NCI-H524 treated with DMSO at 0.1 percent for 48 hours (cell line): ENCODE measurements around the gene GMPR2.
A peak's percentile ranks its signal among the peaks of the same experiment; 100 is the strongest.
"Not testable (repeated sequence)": the region's sequence is repeated elsewhere in the genome, so short reads cannot be mapped to it uniquely, and the experiment has no call there.

ENCODE experiments used
- DNase-seq: peaks from one replicate; lab custom pipeline; 2025; lab: John Stamatoyannopoulos, UW

GMPR2 gene

DNA sequence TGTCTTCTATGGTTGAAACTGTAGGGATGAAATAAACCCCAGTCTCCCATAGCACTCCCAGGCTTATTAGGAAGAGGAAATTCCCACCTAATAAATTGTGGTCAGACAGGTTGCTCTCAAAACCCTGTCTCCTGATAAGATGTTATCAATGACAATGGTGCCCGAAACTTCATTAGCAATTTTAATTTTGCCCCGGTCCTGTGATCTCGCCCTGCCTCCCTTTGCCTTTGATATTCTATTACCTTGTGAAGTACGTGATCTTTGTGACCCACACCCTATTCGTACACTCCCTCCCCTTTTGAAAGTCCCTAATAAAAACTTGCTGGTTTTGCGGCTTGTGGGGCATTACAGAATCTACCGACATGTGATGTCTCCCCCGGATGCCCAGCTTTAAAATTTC is 30.2 kb upstream of the GMPR2 start:
- not testable (repeated sequence) for DNase-seq

DNA sequence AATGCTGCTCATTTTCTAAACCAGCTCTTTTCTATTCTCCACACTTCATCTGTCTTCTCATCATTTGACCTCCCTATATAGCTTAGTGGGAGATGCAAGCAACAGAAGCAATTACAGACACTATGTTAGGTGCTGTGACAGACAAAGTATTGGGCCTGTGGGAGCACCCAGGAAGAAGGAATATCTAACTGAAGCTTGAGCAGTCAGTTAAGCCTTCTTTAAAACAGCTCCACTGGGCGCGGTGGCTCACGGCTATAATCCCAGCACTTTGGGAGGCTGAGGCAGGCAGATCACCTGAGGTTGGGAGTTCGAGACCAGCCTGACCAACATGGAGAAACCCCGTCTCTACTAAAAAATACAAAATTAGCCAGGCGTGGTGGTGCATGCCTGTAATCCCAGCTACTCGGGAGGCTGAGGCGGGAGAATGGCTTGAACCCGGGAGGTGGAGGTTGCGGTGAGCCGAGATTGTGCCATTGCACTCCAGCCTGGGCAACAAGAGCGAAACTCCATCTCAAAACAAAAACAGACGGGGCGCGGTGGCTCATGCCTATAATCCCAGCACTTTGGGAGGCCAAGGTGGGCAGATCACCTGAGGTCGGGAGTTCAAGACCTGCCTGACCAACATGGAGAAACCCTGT is 29.4 kb upstream of the GMPR2 start:
- not testable (repeated sequence) for DNase-seq

DNA sequence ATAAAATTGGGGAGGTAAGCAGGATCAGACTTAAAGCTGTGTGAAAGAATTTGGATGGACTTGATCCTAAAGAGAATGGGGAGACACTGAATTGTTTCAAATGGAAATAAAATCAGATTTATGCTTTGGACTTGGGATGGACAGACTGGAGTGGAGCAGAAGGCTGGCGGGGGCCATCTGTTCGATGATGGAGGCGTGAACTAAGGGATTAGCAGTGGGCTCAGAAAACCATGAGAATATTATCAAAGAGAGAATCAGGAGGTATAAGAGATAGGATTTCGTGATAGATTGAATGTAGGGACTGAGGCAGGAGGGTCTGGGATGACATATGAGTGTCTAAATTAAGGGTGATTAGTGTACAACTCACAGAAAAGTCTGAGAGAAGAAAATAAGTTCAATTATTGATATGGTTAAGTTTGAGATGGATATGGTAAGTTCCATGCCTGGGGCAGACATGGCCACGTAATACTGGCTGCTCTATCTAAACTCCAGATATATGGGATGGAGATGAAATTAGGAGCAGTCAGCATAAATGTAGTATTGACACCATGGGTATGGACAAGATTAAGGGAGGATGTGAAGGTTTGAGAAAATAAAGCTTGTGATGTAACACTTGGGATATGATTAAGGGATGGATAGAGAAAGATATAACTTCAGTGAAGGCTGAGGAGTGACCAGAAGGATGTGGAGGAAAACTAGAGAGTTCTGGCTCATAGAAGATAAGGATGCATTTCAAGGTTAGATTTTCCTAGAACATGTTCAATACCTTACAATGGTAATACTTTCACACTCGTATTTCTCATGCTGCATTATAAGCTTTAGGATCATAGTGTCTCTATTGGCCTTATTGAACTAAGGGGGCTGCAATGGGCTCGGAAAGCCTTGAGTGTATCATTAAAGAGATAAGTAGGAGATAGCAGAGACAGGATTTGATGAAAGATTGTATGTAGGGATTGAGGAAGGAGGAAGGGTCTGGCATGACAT is 28.3 kb upstream of the GMPR2 start:
- peak; percentile 67 for DNase-seq

DNA sequence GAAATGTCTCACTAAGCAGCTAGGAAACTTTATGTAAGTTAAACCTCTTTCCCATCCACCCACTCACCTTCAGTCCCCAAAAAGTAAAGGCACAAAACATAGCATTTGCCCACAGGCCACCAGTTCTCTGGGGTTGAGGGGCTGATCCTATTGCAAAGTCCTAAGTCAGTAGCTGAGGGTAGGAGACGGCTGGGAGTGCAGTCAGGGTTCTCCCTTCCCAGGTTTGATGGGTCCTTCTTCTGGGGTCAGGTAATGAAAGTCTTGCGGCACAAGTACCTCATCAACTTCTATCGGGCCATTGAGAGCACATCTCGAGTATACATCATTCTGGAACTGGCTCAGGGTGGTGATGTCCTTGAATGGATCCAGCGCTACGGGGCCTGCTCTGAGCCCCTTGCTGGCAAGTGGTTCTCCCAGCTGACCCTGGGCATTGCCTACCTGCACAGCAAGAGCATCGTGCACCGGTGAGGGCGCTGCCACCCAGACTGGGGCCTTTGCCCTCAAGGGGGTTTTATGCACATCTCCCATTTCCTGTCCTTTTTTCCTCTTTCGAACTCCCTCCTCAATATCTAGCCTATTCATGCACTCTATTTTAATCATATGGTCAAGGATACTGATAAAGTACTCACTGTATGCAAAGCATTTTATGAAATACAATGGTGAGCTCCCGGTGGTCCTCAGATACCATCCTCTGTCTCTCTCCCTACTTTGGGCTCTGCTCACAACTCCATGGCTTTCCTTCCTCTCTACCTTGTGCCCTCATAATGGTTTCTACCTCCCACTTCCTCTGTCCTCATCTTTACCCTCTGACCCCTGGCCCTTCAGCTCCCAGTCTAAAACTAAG is 26.2 kb upstream of the GMPR2 start:
- no peak for DNase-seq

DNA sequence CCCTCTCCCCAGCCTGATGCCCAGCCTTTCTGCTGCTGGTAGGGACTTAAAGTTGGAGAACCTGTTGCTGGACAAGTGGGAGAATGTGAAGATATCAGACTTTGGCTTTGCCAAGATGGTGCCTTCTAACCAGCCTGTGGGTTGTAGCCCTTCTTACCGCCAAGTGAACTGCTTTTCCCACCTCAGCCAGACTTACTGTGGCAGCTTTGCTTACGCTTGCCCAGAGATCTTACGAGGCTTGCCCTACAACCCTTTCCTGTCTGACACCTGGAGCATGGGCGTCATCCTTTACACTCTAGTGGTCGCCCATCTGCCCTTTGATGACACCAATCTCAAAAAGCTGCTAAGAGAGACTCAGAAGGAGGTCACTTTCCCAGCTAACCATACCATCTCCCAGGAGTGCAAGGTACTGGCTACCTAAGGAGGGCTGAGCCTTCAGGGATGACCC is 25.6 kb upstream of the GMPR2 start:
- no peak for DNase-seq

DNA sequence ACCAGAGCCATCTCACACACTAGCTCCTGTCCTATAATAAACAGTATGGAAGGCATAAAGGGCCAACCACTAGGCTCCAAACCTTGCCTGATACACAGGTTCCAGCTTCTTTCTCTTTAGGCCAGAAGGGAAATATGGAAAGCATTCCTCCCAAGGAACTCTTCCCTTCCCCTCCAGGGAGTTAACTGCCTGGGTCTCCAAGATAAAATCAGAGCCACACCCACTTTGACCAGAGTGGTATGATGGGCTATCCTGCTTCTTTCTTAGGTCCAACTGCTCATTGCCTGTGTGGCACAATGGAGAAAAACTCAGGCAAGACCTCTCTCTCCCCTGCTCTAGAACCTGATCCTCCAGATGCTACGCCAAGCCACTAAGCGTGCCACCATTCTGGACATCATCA is 25.1 kb upstream of the GMPR2 start:
- no peak for DNase-seq

DNA sequence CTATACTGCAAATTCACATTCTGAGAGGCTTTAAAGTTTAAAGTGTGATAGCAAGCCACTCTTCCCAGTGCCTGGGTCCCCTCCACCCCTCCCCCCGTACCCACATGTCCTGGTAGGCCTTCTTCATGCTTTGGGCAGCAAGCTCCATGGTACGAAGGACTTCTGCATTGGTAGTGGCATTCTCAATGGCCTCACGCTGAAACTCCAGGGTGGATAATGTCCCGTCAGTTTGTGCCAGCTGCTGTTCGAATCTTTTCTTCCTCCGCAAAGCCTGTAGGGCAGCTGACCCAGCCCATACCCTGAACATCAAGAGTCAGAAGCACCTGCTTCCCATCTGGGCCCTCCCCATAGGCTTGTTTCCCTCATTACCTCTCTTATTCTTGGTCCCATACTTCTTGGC is 21.4 kb upstream of the GMPR2 start:
- no peak for DNase-seq

DNA sequence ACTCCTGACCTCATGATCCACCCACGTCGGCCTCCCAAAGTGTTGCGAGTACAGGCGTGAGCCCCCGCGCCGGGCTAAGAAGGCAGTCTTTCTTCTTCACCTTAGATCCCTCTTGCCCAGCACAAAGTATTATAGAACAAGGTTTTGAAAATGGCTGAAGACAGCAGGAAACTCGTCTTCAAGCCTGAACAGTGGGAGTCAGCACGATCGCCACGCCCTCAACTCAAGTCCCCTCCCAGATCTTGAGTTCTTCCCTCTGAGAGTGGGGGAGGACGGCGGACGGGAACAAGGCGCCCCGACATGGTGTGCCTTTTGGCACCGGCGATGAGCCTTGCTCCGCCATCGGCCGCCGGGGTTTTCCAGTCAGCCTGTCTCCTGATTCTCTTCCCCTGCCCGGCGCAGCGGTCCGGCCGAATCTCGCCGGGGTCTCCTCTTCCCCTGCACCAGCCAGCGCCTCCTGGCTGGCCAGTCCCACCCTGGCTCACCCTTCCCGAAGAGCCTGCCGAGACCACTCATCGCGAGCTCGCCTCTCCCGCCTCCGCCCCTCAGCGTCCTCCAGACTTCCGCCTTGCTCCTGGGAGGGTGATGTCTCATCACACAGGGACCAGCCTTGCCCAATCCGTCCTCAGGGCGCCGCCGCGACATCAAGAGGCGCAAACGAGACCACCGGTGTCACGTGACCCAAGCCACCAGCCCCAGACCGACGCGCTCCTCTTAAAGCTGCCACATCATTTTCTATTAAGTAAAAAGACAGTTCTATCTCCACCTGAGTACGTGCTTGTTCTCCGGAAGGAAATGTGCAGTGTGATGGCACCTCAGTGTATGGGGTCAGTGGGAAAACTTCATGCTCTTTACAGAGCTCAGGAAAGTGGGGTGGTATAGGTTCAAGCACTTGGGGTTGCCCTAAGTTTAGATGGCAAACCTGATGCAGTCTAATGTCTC is 19.5 kb upstream of the GMPR2 start, which contains the start of gene CHMP4A:
Gene CHMP4A, minus strand, starts transcription at position 565 of the 942 bp plus-strand sequence. Its CDS starts 49 bp downstream, at position 516.
- DNase-seq: peak; percentile 86

DNA sequence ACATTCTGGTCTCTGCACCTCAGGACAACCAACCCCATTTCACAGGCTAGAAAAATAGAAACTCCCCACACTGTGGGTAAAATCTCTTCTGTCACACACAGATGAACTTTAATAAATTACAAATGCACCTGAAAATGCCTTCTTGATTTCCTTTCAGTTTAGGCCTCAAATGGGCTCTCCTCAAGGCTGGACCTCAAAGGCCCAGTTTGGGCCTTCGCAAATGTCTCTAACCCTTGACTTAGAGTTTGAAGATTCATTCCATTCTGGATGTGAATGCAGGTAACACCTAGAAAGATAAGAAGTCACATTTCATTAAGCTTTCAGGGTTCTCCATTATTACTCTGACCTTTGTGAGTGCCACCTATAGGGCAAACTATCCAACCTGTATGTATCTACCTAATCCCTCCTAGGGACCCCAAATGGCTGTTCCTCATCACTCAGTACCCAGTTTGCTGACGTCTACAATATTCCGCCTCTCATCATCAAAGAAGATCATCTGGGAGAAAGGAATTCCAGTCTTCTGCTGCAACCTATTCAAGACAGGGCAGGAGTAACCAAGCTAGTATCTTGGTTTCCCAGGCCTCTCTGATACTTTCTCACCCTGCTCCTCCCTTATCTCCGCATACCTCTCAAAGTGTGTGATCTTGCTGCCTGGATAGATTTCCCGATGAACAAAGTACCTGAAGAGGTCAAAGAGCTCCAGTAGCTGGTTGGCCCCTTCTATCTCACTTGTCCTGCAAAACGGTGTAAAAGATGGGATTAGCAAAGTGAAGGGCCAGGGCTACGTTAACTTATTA is 18.7 kb upstream of the GMPR2 start:
- DNase-seq: no peak

DNA sequence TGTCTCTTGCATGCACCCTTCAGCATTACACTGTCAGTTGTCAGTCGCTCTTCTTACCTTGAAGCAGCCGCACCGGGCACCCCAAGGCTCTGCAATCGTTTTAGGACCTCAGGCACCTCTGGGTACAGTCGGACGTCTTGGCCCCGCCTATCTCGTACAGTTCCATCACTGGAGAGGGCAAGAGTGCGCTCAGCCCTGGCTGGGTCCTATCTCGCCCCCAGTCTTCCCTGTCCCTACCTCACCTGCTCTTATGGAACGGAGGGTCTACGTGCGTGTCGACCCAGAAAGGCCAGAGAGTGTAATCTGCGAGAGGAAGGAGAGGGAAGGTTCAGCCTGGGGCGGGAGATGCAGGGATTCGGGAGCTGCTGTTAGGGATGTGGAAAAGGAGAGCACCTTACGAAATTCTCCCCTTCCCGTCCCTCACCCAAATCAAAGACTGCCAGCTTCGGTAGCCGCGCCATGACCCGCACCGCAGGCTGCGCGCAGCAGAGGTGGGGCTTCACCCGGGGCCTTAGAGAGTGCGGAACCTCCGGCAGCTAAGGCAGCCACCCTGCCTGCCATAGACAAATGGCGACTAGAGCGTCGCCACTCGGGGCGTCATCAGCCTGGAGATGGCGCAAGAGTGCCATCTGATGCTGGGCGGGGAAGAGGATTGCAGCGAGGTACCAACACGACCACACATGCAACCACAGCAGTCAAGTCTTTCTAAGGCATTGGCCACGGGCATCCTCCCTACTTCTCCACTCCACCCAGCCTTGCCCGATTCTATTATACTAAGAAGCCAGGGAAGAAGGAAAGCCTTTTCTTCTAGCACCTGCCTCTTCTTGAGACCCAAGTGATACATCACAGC is 17.0 kb upstream of the GMPR2 start, which contains the start of gene MDP1:
Gene MDP1, minus strand, starts transcription at position 572 of the 850 bp plus-strand sequence. Its CDS starts 111 bp downstream, at position 461.
- DNase-seq: peak; percentile 79

DNA sequence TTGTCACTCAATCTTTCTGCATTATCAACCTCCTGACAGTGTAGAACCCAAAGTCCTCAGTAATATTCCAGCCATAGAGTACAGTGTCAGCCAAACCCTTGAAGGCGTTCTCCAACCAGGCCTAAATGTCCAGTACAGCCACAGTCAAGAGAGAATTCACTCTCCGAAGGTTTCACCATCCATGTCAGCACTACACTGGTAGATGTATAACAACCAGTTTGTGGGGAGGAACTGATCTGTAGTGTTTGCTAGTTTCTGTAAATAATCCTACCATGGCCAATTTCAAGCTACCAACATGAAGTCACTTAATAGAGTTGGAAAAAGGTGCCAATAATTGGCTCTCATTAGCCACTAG is 16.4 kb upstream of the GMPR2 start:
- no peak for DNase-seq

DNA sequence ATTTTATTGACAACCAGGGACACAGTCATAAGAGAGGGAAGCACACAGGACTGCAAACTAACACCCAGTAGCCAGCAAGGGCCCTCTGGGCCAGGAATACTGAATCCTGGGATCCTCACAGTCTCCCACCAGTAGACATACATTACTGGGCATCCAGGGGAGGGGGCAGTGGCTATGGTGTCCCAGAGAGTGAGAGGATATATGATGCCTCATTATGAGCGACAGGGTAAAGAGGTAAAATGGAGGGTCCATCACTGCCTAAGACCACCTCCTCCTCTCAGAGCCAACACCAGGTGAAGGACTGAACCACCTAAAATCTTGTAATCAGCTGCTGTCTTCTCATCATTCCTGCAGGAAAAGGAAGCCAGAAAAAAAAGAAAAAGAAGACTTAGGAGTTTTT is 15.9 kb upstream of the GMPR2 start:
- DNase-seq: not testable (repeated sequence)

DNA sequence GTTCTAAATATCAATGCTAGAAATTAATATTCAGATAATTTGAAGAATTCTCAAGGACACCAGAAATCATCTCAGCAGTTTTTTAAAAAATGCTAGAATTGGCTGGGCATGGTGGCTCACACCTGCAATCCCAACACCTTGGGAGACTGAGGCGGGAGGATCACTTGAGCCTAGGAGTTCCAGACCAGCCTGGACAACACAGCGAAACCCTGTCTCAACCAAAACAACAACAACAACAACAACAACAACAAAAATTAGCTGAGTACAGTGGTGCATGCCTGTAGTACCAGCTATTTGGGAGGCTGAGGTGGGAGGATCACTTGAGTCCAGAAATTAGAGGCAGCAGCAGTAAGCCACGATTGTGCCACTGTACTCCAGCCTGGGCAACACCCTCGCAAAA is 13.6 kb upstream of the GMPR2 start:
- no peak for DNase-seq

DNA sequence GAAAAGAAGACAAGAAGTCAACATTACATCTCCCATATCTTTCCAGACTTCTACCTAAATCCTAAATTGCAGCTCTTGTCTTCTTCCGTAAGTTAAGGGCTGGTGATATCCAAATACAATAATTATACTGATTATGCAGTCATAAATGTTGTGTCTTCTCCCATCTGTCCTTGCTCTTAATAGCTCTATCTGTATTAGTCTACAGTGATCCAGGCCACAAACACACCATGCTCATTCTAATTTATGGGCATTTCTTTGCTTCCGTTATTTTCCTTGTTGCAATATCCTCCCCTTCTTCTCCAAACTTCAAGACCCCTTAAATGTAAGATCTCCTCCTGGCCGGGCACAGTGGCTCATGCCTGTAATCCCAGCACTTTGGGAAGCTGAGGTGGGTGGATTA is 13.2 kb upstream of the GMPR2 start:
- no peak for DNase-seq

DNA sequence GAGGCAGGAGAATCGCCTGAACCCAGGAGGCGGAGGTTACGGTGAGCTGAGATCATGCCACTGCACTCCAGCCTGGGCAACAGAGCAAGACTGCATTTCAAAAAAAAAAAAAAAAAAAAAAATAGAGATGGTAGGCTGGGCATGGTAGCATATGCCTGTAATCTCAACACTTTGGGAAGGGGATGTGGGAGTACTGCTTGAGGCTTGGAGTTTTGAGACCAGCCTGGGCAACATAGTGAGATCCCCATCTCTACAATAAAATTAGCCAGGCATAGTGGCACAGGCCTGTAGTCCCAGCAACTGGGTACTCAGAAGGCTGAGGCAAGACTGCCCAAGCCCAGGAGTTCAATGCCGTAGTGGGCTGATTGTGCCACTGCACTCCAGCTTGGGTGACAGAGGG is 9.7 kb upstream of the GMPR2 start:
- not testable (repeated sequence) for DNase-seq

DNA sequence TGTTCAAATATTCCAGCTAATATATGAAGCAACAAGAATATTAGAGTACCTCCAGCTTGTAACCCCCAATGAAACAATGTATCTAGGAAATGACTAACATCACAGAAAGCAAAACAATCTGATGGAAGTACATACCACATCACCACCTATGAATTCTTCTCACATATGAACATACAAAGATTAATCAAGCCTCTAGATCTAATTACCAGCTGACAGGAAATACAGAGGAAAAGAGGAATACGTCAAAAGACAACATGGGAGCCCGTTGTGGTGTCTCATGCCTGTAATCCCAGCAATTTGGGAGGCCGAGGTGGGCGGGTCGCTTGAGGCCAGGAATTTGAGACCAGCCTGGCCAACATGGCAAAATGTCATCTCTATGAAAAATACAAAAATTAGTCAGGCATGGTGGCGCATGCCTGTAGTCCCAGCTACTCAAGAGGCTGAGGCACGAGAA is 8.1 kb upstream of the GMPR2 start:
- no peak for DNase-seq

DNA sequence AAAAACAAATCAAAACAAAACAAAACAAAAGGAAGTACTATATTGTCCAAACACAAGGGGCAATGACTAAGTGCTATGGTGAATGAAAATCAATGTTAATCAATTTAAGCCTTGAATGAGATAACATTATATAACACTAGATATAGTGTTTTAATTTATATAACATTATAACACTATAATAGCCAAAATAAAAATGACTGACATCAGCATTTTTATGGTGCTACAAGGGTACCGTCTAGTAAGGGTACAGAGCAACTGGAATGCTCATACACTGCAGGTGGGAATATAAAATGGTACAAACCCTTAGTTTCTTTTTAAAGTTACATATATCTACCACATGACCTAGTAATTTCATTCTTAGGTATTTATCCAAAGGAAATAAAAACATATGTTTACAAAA is 6.3 kb upstream of the GMPR2 start:
- DNase-seq: no peak

DNA sequence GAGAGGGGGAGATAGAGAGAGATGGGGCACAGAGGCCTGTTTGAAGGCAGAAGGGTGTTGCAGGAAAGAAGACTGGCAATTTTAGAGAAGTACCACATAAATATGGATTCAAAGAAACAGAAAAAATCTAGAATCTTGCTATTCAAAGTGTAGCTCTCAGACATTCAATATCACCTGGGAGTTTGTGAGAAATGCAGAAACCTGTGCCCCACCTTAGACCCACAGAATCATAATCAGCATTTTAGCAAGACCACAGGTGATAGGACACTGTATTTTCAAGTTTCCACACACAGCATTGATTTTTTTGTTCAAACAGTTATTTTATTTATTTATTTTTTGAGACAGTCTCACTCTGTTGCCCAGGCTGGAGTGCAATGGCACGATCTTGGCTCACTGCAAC is 3.8 kb upstream of the GMPR2 start:
- DNase-seq: no peak
